Activated T-helper 1 cell treated with anti-CD3 and anti-CD28 coated beads, Interleukin-12 subunit alpha, Interleukin-12 subunit beta, Interleukin-2, Interleukin-4 antibody, amounts not matched to agents 30 ng/mL and 10 ng/mL and 1 ng/mL, durations not matched to agents 14 hours and 24 hours and 36 hours (primary cell): ENCODE data around the gene DPH2. TPM values are rescaled to one million over a fixed set of nuclear protein-coding genes. Genes with fewer than 3 reads are reported as not detected.

Source experiments
- DNase-seq: peaks from one replicate; pipeline ENCODE4 v3.0.0; 2021; ENCODE audit warnings: low spot score
- H3K27ac Mint-ChIP-seq: one replicate; pipeline ENCODE4 v1.8.0; 2021; ENCODE audit warnings: mild to moderate bottlenecking, mixed read lengths
- H3K27me3 Mint-ChIP-seq: one replicate; pipeline ENCODE4 v1.8.0; 2022; ENCODE audit warnings: mild to moderate bottlenecking, moderate library complexity, mixed read lengths; ENCODE audit not compliant: insufficient read depth
- H3K36me3 Mint-ChIP-seq: one replicate; pipeline ENCODE4 v1.8.0; 2021; ENCODE audit warnings: low read depth, mixed read lengths
- H3K4me1 Mint-ChIP-seq: one replicate; pipeline ENCODE4 v1.8.0; 2021; ENCODE audit warnings: low read depth, mixed read lengths
- H3K4me3 Mint-ChIP-seq: one replicate; pipeline ENCODE4 v1.8.0; 2021; ENCODE audit warnings: mild to moderate bottlenecking, moderate library complexity, mixed read lengths
- H3K9me3 Mint-ChIP-seq: one replicate; pipeline ENCODE4 v1.8.0; 2021; ENCODE audit warnings: mixed read lengths
- intact Hi-C: fragments of 100-400 bp; cut with micrococcal nuclease; formaldehyde crosslinking; loops from one replicate; pipeline ENCODE4 v1.15.1; 2024
- total RNA-seq: library from RNA; stranded (reverse); gene quantifications from 2 replicates; pipeline ENCODE4 v1.2.3, GENCODE V29; 2022

Gene DPH2
- total RNA-seq, 1 donor from 2014 or later = 74.8 TPM

- intact Hi-C loops = no loop called here
- DNase-seq = no peak
- Mint-ChIP-seq H3K36me3 (no peaks in the 10 kb centered on the region), H3K9me3 (no peaks in the 10 kb centered on the region), H3K27ac (no peak overlapping the region), H3K4me1 (no peaks in the 10 kb centered on the region), H3K4me3 (no peak overlapping the region), H3K27me3 (peaks cover 4% of the 10 kb centered on the region)
These were observed 43.3 kb downstream of the DPH2 start for GRCh38 chr1:44012941-44013609.

GRCh38 chr1:44013949-44014348 is 44.1 kb downstream of the DPH2 start:
- Mint-ChIP-seq H3K4me1 (no peaks in the 10 kb centered on the region), H3K27ac (no peak overlapping the region), H3K9me3 (no peaks in the 10 kb centered on the region), H3K36me3 (no peaks in the 10 kb centered on the region), H3K27me3 (peaks cover 4% of the 10 kb centered on the region), H3K4me3 (no peak overlapping the region)
- no peak for DNase-seq
- intact Hi-C loops = no loop called here

GRCh38 chr1:44014365-44015104 is 44.7 kb downstream of the DPH2 start:
- no peak overlapping the region for H3K27ac Mint-ChIP-seq
- H3K4me1 Mint-ChIP-seq = no peaks in the 10 kb centered on the region
- H3K4me3 Mint-ChIP-seq = no peak overlapping the region
- intact Hi-C loops = no loop called here
- no peaks in the 10 kb centered on the region for H3K36me3 Mint-ChIP-seq
- no peak for DNase-seq
- no peaks in the 10 kb centered on the region for H3K9me3 Mint-ChIP-seq
- H3K27me3 Mint-ChIP-seq = peaks cover 4% of the 10 kb centered on the region

GRCh38 chr1:44015206-44015605 is 45.4 kb downstream of the DPH2 start:
- H3K36me3 Mint-ChIP-seq = no peaks in the 10 kb centered on the region
- intact Hi-C loops = no loop called here
- H3K4me1 Mint-ChIP-seq = no peaks in the 10 kb centered on the region
- H3K27ac Mint-ChIP-seq = no peak overlapping the region
- no peak for DNase-seq
- peaks cover 2% of the 10 kb centered on the region for H3K27me3 Mint-ChIP-seq
- H3K9me3 Mint-ChIP-seq = no peaks in the 10 kb centered on the region
- H3K4me3 Mint-ChIP-seq = no peak overlapping the region

GRCh38 chr1:44016041-44016889 is 46.5 kb downstream of the DPH2 start:
- Mint-ChIP-seq H3K36me3 (no peaks in the 10 kb centered on the region), H3K4me1 (no peaks in the 10 kb centered on the region), H3K27ac (no peak overlapping the region), H3K27me3 (peaks cover 2% of the 10 kb centered on the region), H3K9me3 (no peaks in the 10 kb centered on the region), H3K4me3 (no peak overlapping the region)
- intact Hi-C loops = no loop called here
- DNase-seq = no peak

GRCh38 chr1:44016890-44017400 is 47.1 kb downstream of the DPH2 start:
- no peak for DNase-seq
- intact Hi-C loops = no loop called here
- Mint-ChIP-seq H3K4me3 (no peak overlapping the region), H3K9me3 (no peaks in the 10 kb centered on the region), H3K4me1 (no peaks in the 10 kb centered on the region), H3K27ac (no peak overlapping the region), H3K27me3 (peaks cover 2% of the 10 kb centered on the region), H3K36me3 (no peaks in the 10 kb centered on the region)

GRCh38 chr1:44019466-44019948 is 49.7 kb downstream of the DPH2 start:
- intact Hi-C loops = no loop called here
- peaks cover 2% of the 10 kb centered on the region for H3K36me3 Mint-ChIP-seq
- no peaks in the 10 kb centered on the region for H3K9me3 Mint-ChIP-seq

GRCh38 chr1:44020464-44020863 is 50.7 kb downstream of the DPH2 start:
- Mint-ChIP-seq H3K4me3 (no peak overlapping the region), H3K9me3 (no peaks in the 10 kb centered on the region), H3K36me3 (peaks cover 2% of the 10 kb centered on the region), H3K4me1 (no peaks in the 10 kb centered on the region), H3K27me3 (peaks cover under 1% of the 10 kb centered on the region), H3K27ac (no peak overlapping the region)
- no peak for DNase-seq
- intact Hi-C loops = no loop called here

More at GRCh38 chr1:44019466-44019948, 49.7 kb downstream of the DPH2 start:
- no peak overlapping the region for H3K27ac Mint-ChIP-seq
- H3K4me3 Mint-ChIP-seq = no peak overlapping the region
- H3K27me3 Mint-ChIP-seq = peaks cover 2% of the 10 kb centered on the region
- no peak for DNase-seq
- H3K4me1 Mint-ChIP-seq = no peaks in the 10 kb centered on the region

GRCh38 chr1:44021156-44021555 is 51.3 kb downstream of the DPH2 start:
- Mint-ChIP-seq H3K4me3 (no peak overlapping the region), H3K27ac (no peak overlapping the region), H3K36me3 (peaks cover 2% of the 10 kb centered on the region), H3K4me1 (no peaks in the 10 kb centered on the region), H3K27me3 (no peaks in the 10 kb centered on the region), H3K9me3 (no peaks in the 10 kb centered on the region)
- no peak for DNase-seq
- intact Hi-C loops = no loop called here

- no peaks in the 10 kb centered on the region for H3K9me3 Mint-ChIP-seq
- H3K4me3 Mint-ChIP-seq = no peak overlapping the region
- H3K36me3 Mint-ChIP-seq = peaks cover 2% of the 10 kb centered on the region
- DNase-seq = no peak
- intact Hi-C loops = no loop called here
- no peaks in the 10 kb centered on the region for H3K27me3 Mint-ChIP-seq
- H3K27ac Mint-ChIP-seq = no peak overlapping the region
- H3K4me1 Mint-ChIP-seq = no peaks in the 10 kb centered on the region
These were observed 51.9 kb downstream of the DPH2 start for GRCh38 chr1:44021581-44022321.
